WTC11 (cell line): Measurements from ENCODE around the gene MYO16. TPM values are rescaled to one million over a fixed set of nuclear protein-coding genes. Genes with fewer than 3 reads are reported as not detected.

Source experiments
- ATAC-seq: fragments of 200-7000 bp; cut with Tn5 transposase; 2 replicates; pipeline ENCODE4 v1.10.0; 2021; ENCODE audit warnings: mild to moderate bottlenecking, moderate library complexity
- CTCF ChIA-PET: fragments of 300-600 bp; sonication (Branson Sonifier 250); formaldehyde crosslinking; loops from one replicate; lab custom pipeline; 2021; ENCODE audit warnings: antibody characterized with exemption; lab: Charles Lee
- POLR2A ChIA-PET: fragments of 350-600 bp; sonication (Branson Sonifier 250); formaldehyde crosslinking; loops from one replicate; lab custom pipeline; 2021; ENCODE audit warnings: antibody characterized with exemption; lab: Charles Lee
- DNase-seq: peaks from one replicate; pipeline ENCODE4 v3.0.0; 2021; ENCODE audit warnings: low spot score
- H3K27ac Mint-ChIP-seq: 2 replicates; pipeline ENCODE4 v1.8.0; 2021; ENCODE audit warnings: mixed read lengths
- H3K27me3 Mint-ChIP-seq: 2 replicates; pipeline ENCODE4 v1.8.0; 2021; ENCODE audit warnings: low read depth, mild to moderate bottlenecking, moderate library complexity, mixed read lengths
- H3K36me3 Mint-ChIP-seq: 2 replicates; pipeline ENCODE4 v1.8.0; 2021; ENCODE audit warnings: mixed read lengths
- H3K4me1 Mint-ChIP-seq: 2 replicates; pipeline ENCODE4 v1.8.0; 2022; ENCODE audit warnings: mixed read lengths
- H3K4me3 Mint-ChIP-seq: 2 replicates; pipeline ENCODE4 v1.8.0; 2021; ENCODE audit warnings: mild to moderate bottlenecking, moderate library complexity, mixed read lengths
- H3K9me3 Mint-ChIP-seq: 2 replicates; pipeline ENCODE4 v1.8.0; 2021; ENCODE audit warnings: mixed read lengths
- AR ChIP-seq: fragments of 250-450 bp; sonication (Bioruptor Pico); IDR thresholded peaks from 2 replicates; pipeline ENCODE4 v1.9.0; 2021; ENCODE audit warnings: mild to moderate bottlenecking
- ARID4B ChIP-seq: sonication (generic); formaldehyde crosslinking; IDR thresholded peaks from 2 replicates; pipeline ENCODE4 v1.8.0; 2023; ENCODE audit warnings: missing genetic modification reagents, mild to moderate bottlenecking, borderline replicate concordance
- CTCF ChIP-seq: fragments of 200-600 bp; IDR thresholded peaks from 2 replicates; pipeline ENCODE4 v1.8.0; 2022; ENCODE audit warnings: antibody characterized with exemption
- EMX1 ChIP-seq: fragments of 250-450 bp; sonication (Bioruptor Pico); IDR thresholded peaks from 2 replicates; pipeline ENCODE4 v1.8.0; 2021; ENCODE audit warnings: mild to moderate bottlenecking
- FOXJ3 ChIP-seq: sonication (generic); formaldehyde crosslinking; IDR thresholded peaks from 2 replicates; pipeline ENCODE4 v1.9.0; 2021; ENCODE audit warnings: missing genetic modification reagents, mild to moderate bottlenecking, borderline replicate concordance
- FOXP1 ChIP-seq: sonication (generic); formaldehyde crosslinking; IDR thresholded peaks from 2 replicates; pipeline ENCODE4 v1.8.0; 2022; ENCODE audit warnings: missing genetic modification reagents, mild to moderate bottlenecking, moderate library complexity, borderline replicate concordance
- GABPB1 ChIP-seq: sonication (generic); formaldehyde crosslinking; IDR thresholded peaks from 2 replicates; pipeline ENCODE4 v1.8.1; 2023; ENCODE audit warnings: mild to moderate bottlenecking, missing genetic modification reagents
- JAZF1 ChIP-seq: fragments of 250-450 bp; sonication (Bioruptor Pico); IDR thresholded peaks from 2 replicates; pipeline ENCODE4 v1.9.0; 2021; ENCODE audit warnings: moderate library complexity, mild to moderate bottlenecking, inconsistent platforms
- SMAD3 ChIP-seq: sonication (generic); formaldehyde crosslinking; IDR thresholded peaks from 2 replicates; pipeline ENCODE4 v1.8.0; 2022; ENCODE audit warnings: missing genetic modification reagents, mild to moderate bottlenecking, borderline replicate concordance
- SOX15 ChIP-seq: fragments of 250-450 bp; sonication (Bioruptor Pico); IDR thresholded peaks from 2 replicates; pipeline ENCODE4 v1.9.0; 2021; ENCODE audit warnings: mild to moderate bottlenecking
- TCF7 ChIP-seq: sonication (generic); formaldehyde crosslinking; IDR thresholded peaks from 2 replicates; pipeline ENCODE4 v1.8.0; 2022; ENCODE audit warnings: mild to moderate bottlenecking, low read depth, missing genetic modification reagents, moderate library complexity
- ZNF423 ChIP-seq: fragments of 250-450 bp; sonication (Bioruptor Pico); IDR thresholded peaks from 2 replicates; pipeline ENCODE4 v2.1.2; 2022; ENCODE audit warnings: mild to moderate bottlenecking, moderate library complexity
- total RNA-seq: library from RNA; stranded (reverse); gene quantifications from 3 replicates; pipeline ENCODE4 v1.2.3, GENCODE V29; 2021
- TF ChIP-seq, protein P1 (sequence below): sonication (generic); formaldehyde crosslinking; IDR thresholded peaks from 2 replicates; pipeline ENCODE4 v1.8.1; 2022; ENCODE audit warnings: mild to moderate bottlenecking, missing genetic modification reagents, moderate library complexity, borderline replicate concordance
- TF ChIP-seq, protein P2 (sequence below): sonication (generic); formaldehyde crosslinking; IDR thresholded peaks from 2 replicates; pipeline ENCODE4 v1.8.1; 2023; ENCODE audit warnings: mild to moderate bottlenecking, missing genetic modification reagents, moderate library complexity

MYO16 gene
- total RNA-seq, 1 experiment from 2014 or later, result 0.09 TPM

- H3K27ac Mint-ChIP-seq, result no peak overlapping the region
- peaks cover 25% of the 10 kb centered on the region for H3K4me1 Mint-ChIP-seq
- CTCF ChIA-PET, result no interaction called here
These were observed 355.0 kb downstream of the MYO16 start for GRCh38 chr13:108984251-108984920.

GRCh38 chr13:108985166-108985565, 355.8 kb downstream of the MYO16 start:
- H3K9me3 Mint-ChIP-seq, result peaks cover 12% of the 10 kb centered on the region

More at GRCh38 chr13:108984251-108984920, 355.0 kb downstream of the MYO16 start:
- Mint-ChIP-seq H3K27me3 (no peaks in the 10 kb centered on the region; the same call in 1 of the 2 replicates), H3K9me3 (peaks cover 12% of the 10 kb centered on the region), H3K36me3 (peaks cover 2% of the 10 kb centered on the region; the same call in 1 of the 2 replicates), H3K4me3 (no peak overlapping the region)
- POLR2A ChIA-PET, result no interaction called here
- TF ChIP-seq SMAD3 (CRISPR knock-in tag) (no peak), SOX15 (CRISPR knock-in tag) (no peak)
- DNase-seq (no peak), ATAC-seq (no peak)

More at GRCh38 chr13:108985166-108985565, 355.8 kb downstream of the MYO16 start:
- peaks cover 2% of the 10 kb centered on the region; the same call in 1 of the 2 replicates for H3K36me3 Mint-ChIP-seq
- peaks cover 25% of the 10 kb centered on the region for H3K4me1 Mint-ChIP-seq
- no peak overlapping the region for H3K4me3 Mint-ChIP-seq
- H3K27me3 Mint-ChIP-seq, result no peaks in the 10 kb centered on the region; the same call in 1 of the 2 replicates
- ATAC-seq (no peak), DNase-seq (no peak)
- TF ChIP-seq, protein P1, sequence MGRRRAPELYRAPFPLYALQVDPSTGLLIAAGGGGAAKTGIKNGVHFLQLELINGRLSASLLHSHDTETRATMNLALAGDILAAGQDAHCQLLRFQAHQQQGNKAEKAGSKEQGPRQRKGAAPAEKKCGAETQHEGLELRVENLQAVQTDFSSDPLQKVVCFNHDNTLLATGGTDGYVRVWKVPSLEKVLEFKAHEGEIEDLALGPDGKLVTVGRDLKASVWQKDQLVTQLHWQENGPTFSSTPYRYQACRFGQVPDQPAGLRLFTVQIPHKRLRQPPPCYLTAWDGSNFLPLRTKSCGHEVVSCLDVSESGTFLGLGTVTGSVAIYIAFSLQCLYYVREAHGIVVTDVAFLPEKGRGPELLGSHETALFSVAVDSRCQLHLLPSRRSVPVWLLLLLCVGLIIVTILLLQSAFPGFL (CRISPR knock-in tag), result no peak
- TF ChIP-seq AR (no peak), FOXP1 (CRISPR knock-in tag) (no peak), EMX1 (no peak), JAZF1 (CRISPR knock-in tag) (no peak), TCF7 (CRISPR knock-in tag) (no peak), CTCF (no peak), FOXJ3 (CRISPR knock-in tag) (no peak), ZNF423 (CRISPR knock-in tag) (no peak), SOX15 (CRISPR knock-in tag) (no peak), ARID4B (CRISPR knock-in tag) (no peak), GABPB1 (CRISPR knock-in tag) (no peak)
- TF ChIP-seq, protein P2, sequence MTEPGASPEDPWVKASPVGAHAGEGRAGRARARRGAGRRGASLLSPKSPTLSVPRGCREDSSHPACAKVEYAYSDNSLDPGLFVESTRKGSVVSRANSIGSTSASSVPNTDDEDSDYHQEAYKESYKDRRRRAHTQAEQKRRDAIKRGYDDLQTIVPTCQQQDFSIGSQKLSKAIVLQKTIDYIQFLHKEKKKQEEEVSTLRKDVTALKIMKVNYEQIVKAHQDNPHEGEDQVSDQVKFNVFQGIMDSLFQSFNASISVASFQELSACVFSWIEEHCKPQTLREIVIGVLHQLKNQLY, result no peak
- H3K27ac Mint-ChIP-seq, result no peak overlapping the region
- ChIA-PET CTCF (no interaction called here), POLR2A (no interaction called here)
